ENCODE data around the gene MIS18BP1.

The MIS18BP1 gene

GRCh38 chr14:45177076-45177475, 75.9 kb downstream of the MIS18BP1 start:
- H3K4me3 ChIP-seq, result no peak overlapping the region
- H3K27ac ChIP-seq, result no peak overlapping the region

GRCh38 chr14:45169906-45170305, 83.1 kb downstream of the MIS18BP1 start:
- Histone ChIP-seq H3K27ac (no peak overlapping the region), H3K4me3 (no peak overlapping the region)

- no peak overlapping the region for H3K4me3 ChIP-seq
- H3K27ac ChIP-seq, result no peak overlapping the region
These were observed 96.9 kb downstream of the MIS18BP1 start for GRCh38 chr14:45156067-45156466.
